SW480 (cell line): ENCODE results near the gene BAG2.
A peak's percentile ranks its signal among the peaks of the same experiment; 100 is the strongest.

Experiments used
- DNase-seq: peaks from one replicate; pipeline ENCODE4 v3.0.0-alpha.2; 2016; ENCODE audit warnings: low spot score

BAG2 gene

GRCh38 chr6:57172136-57173055 lies at the start of gene BAG2:
BAG2 (plus strand) TSS chr6:57172326; CDS start chr6:57172698, 372 bp downstream.
- DNase-seq, result peak; percentile 82

GRCh38 chr6:57123111-57123510 lies 49.0 kb upstream of the BAG2 start:
- no peak for DNase-seq

GRCh38 chr6:57127763-57128162 lies 44.4 kb upstream of the BAG2 start:
- no peak for DNase-seq

GRCh38 chr6:57130661-57131177 lies 41.4 kb upstream of the BAG2 start:
- no peak for DNase-seq

- DNase-seq, result no peak
Observed at GRCh38 chr6:57134954-57135353, 37.2 kb upstream of the BAG2 start.

GRCh38 chr6:57135885-57136284 lies 36.2 kb upstream of the BAG2 start:
- DNase-seq, result no peak

- DNase-seq, result no peak
Observed at GRCh38 chr6:57137350-57137749, 34.8 kb upstream of the BAG2 start.

GRCh38 chr6:57138026-57138425 lies 34.1 kb upstream of the BAG2 start:
- DNase-seq, result no peak

GRCh38 chr6:57141451-57142177 lies 30.5 kb upstream of the BAG2 start:
- DNase-seq, result no peak

- no peak for DNase-seq
Observed at GRCh38 chr6:57142178-57142525, 30.0 kb upstream of the BAG2 start.

- no peak for DNase-seq
Observed at GRCh38 chr6:57143690-57144089, 28.4 kb upstream of the BAG2 start.

- DNase-seq, result no peak
Observed at GRCh38 chr6:57147401-57147800, 24.7 kb upstream of the BAG2 start.

- no peak for DNase-seq
Observed at GRCh38 chr6:57147955-57148858, 23.9 kb upstream of the BAG2 start.

- peak; percentile 4 for DNase-seq
Observed at GRCh38 chr6:57158658-57159057, 13.5 kb upstream of the BAG2 start.

- DNase-seq, result no peak
Observed at GRCh38 chr6:57159127-57159526, 13.0 kb upstream of the BAG2 start.

- DNase-seq, result no peak
Observed at GRCh38 chr6:57162028-57162427, 10.1 kb upstream of the BAG2 start.

GRCh38 chr6:57162516-57162915 lies 9.6 kb upstream of the BAG2 start:
- no peak for DNase-seq

GRCh38 chr6:57163956-57164355 lies 8.2 kb upstream of the BAG2 start:
- no peak for DNase-seq

- no peak for DNase-seq
Observed at GRCh38 chr6:57165080-57165479, 7.0 kb upstream of the BAG2 start.

- peak; percentile 39 for DNase-seq
Observed at GRCh38 chr6:57173056-57173885, 1.1 kb downstream of the BAG2 start.

- peak; percentile 46 for DNase-seq
Observed at GRCh38 chr6:57173886-57174510, 1.9 kb downstream of the BAG2 start.
